Measurements from ENCODE around the gene VAPA. TPM values are rescaled to one million over a fixed set of nuclear protein-coding genes. Genes with fewer than 3 reads are reported as not detected.
A peak's percentile ranks its signal among the peaks of the same experiment; 100 is the strongest.
"Not testable (repeated sequence)": the region's sequence is repeated elsewhere in the genome, so short reads cannot be mapped to it uniquely, and the experiment has no call there.

VAPA gene
- total and polyA plus RNA-seq, 10 donors, result 53.1 to 290 (median 181) TPM

GRCh38 chr18:9900699-9901098 is 13.1 kb upstream of the VAPA start:
- DNase-seq, result no peak
- Histone ChIP-seq H3K9me3 (no peaks in the 10 kb centered on the region), H3K27me3 (replicated peaks in 1 of 7) (no peaks in the 10 kb centered on the region), H3K4me3 (no peak overlapping the region), H3K27ac (no peak overlapping the region), H3K36me3 (no peaks in the 10 kb centered on the region), H3K4me1 (peaks cover 0 to 7% (median 0%) of the 10 kb centered on the region in 6 donors)
- 88 to 94% (median 92%) methylated on average over 7 of the region's 7 CpGs for whole genome bisulfite sequencing, 5 donors
- intact Hi-C loops (cut with DNase I; ENCODE audit: low total_unique reads), result no loop called here
- TF ChIP-seq CTCF (IDR thresholded peaks at IDR 0.05 in 8 of 11, conservative IDR thresholded peaks at IDR 0.05 in 3 of 11) (no peak), POLR2A (IDR thresholded peaks at IDR 0.05) (no peak), POLR2AphosphoS5 (IDR thresholded peaks at IDR 0.05) (no peak)

- Histone ChIP-seq H3K4me1 (peaks cover 0 to 13% (median 0%) of the 10 kb centered on the region in 6 donors), H3K9me3 (no peaks in the 10 kb centered on the region), H3K36me3 (no peaks in the 10 kb centered on the region), H3K27ac (no peak overlapping the region), H3K4me3 (no peak overlapping the region), H3K27me3 (replicated peaks in 1 of 7) (no peaks in the 10 kb centered on the region)
- DNase-seq, result no peak
- WGBS, 5 donors, result 84 to 90% (median 88%) methylated on average over 3 of the region's 3 CpGs
- intact Hi-C loops (cut with DNase I; ENCODE audit: low total_unique reads), result no loop called here
- TF ChIP-seq POLR2A (IDR thresholded peaks at IDR 0.05) (no peak), POLR2AphosphoS5 (IDR thresholded peaks at IDR 0.05) (no peak), CTCF (IDR thresholded peaks at IDR 0.05 in 8 of 11, conservative IDR thresholded peaks at IDR 0.05 in 3 of 11) (no peak)
Measured at GRCh38 chr18:9901377-9901776, 12.4 kb upstream of the VAPA start.

GRCh38 chr18:9902264-9902663 is 11.6 kb upstream of the VAPA start:
- H3K9me3 ChIP-seq; H3K27me3 ChIP-seq (replicated peaks in 1 of 7); H3K36me3 ChIP-seq; H3K27ac ChIP-seq; intact Hi-C loops (cut with DNase I; ENCODE audit: low total_unique reads); H3K4me3 ChIP-seq; DNase-seq: not testable (repeated sequence)
- peaks cover 0 to 15% (median 0%) of the 10 kb centered on the region in 6 donors for H3K4me1 ChIP-seq
- WGBS, 5 donors, result 82 to 94% (median 90%) methylated on average over 11 to 14 of the region's 14 CpGs

- Histone ChIP-seq H3K36me3 (no peaks in the 10 kb centered on the region), H3K9me3 (no peaks in the 10 kb centered on the region), H3K4me3 (no peak overlapping the region), H3K27me3 (replicated peaks in 1 of 7) (no peaks in the 10 kb centered on the region), H3K4me1 (peaks cover 0 to 15% (median 0%) of the 10 kb centered on the region in 6 donors), H3K27ac (no peak overlapping the region)
- intact Hi-C loops (cut with DNase I; ENCODE audit: low total_unique reads), result no loop called here
- no peak for TF ChIP-seq POLR2AphosphoS5 (IDR thresholded peaks at IDR 0.05)
- no peak for TF ChIP-seq CTCF (IDR thresholded peaks at IDR 0.05 in 8 of 11, conservative IDR thresholded peaks at IDR 0.05 in 3 of 11)
- no peak for TF ChIP-seq POLR2A (IDR thresholded peaks at IDR 0.05)
- WGBS, 5 donors, result 88 to 98% (median 93%) methylated on average over 10 of the region's 10 CpGs
- no peak for DNase-seq
Measured at GRCh38 chr18:9902832-9903231, 11.0 kb upstream of the VAPA start.

- no peak for TF ChIP-seq POLR2AphosphoS5 (IDR thresholded peaks at IDR 0.05)
- no peak for TF ChIP-seq POLR2A (IDR thresholded peaks at IDR 0.05)
- no peak for TF ChIP-seq CTCF (IDR thresholded peaks at IDR 0.05 in 8 of 11, conservative IDR thresholded peaks at IDR 0.05 in 3 of 11)
- intact Hi-C loops (cut with DNase I; ENCODE audit: low total_unique reads), result no loop called here
- no peak for DNase-seq
- Histone ChIP-seq H3K27ac (peak overlapping the region in 2 of 8 donors; percentile 21 to 67), H3K4me1 (peaks cover 0 to 15% (median 0%) of the 10 kb centered on the region in 6 donors), H3K36me3 (no peaks in the 10 kb centered on the region), H3K27me3 (replicated peaks in 1 of 7) (no peaks in the 10 kb centered on the region), H3K4me3 (no peak overlapping the region), H3K9me3 (no peaks in the 10 kb centered on the region)
- WGBS, 5 donors, result 55 to 83% (median 67%) methylated on average over 5 of the region's 5 CpGs
Measured at GRCh38 chr18:9905401-9905922, 8.4 kb upstream of the VAPA start.

Measured in spleen (tissue), 11 donors.